IPS-NIHi11 (cell line): Measurements from ENCODE around the gene SENP5.
"Not testable (repeated sequence)": the region's sequence is repeated elsewhere in the genome, so short reads cannot be mapped to it uniquely, and the experiment has no call there.

Experiments used
- DNase-seq: peaks from one replicate; pipeline ENCODE4 v3.0.0; 2012; ENCODE audit warnings: mixed read lengths, low spot score

SENP5 gene

DNA sequence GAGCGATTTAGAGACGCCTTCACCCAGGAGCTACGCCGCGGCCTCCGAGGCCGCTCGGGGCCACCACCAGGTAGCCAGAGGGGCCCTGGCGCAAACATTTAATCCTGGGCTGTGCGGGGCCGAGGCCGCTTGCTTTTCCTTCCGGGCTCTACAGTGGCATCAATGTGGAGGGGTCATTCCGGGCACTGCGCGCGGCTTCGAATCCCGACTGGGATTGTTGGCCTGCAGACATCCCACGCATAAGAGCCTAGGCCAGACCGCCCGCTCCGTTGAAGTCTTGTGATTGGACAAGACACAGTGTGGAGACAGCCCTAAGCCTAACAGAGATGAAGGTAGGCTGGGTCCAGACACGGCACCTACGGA lies 75.2 kb downstream of the SENP5 start:
- peak; percentile 24 for DNase-seq

DNA sequence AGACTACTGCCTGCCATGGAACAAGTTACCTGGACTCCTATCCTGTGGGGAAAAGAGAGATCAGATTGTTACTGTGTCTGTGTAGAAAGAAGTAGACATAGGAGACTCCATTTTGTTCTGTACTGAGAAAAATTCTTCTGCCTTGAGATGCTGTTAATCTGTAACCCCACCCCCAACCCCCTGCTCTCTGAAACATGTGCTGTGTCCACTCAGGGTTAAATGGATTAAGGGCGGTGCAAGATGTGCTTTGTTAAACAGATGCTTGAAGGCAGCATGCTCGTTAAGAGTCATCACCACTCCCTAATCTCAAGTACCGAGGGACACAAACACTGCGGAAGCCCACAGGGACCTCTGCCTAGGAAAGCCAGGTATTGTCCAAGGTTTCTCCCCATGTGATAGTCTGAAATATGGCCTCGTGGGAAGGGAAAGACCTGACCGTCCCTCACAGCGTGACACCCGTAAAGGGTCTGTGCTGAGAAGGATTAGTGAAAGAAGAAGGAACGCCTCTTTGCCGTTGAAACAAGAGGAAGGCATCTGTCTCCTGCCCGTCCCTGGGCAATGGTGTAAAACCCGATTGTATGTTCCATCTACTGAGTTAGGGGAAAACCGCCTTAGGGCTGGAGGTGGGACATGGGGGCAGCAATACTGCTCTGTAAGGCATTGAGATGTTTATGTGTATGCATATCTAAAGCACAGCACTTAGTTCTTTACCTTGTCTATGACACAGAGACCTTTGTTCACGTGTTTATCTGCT lies 76.5 kb downstream of the SENP5 start:
- not testable (repeated sequence) for DNase-seq

DNA sequence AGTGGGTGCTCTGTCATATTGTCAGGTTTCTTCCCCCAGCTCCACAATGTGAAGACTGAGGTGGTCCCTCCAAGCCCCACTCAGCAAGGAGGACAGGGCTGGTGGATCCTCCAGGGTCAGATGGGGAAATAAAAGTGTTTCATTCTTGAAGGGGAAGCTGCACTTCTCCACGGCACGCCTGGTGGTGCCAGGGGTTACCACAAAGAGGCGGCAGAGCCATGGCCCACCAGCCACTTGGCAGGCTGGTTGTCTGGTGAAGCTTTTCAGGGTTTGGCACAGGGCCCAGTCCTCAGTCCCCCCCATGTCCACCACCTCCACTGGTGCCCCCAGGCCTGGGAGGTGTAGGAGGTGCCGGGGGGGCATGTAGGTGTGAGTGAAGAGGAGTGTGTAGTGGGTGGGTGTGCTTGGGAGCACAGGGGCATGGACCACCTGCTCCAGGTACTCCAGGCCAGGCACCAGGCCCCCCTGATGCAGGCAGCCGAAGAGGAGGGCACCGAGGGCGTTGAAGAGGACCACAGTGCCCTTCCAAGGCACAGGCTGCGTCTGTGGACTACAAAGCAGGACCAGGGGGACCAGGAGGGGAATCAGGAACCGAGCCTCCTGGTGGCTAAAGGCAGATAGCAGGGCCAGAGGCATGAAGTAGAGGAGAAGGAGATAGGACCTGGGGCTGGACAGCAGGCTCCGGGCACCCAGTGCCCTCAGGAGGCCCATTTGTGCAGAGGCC lies 79.6 kb downstream of the SENP5 start:
- DNase-seq, result peak; percentile 48

DNA sequence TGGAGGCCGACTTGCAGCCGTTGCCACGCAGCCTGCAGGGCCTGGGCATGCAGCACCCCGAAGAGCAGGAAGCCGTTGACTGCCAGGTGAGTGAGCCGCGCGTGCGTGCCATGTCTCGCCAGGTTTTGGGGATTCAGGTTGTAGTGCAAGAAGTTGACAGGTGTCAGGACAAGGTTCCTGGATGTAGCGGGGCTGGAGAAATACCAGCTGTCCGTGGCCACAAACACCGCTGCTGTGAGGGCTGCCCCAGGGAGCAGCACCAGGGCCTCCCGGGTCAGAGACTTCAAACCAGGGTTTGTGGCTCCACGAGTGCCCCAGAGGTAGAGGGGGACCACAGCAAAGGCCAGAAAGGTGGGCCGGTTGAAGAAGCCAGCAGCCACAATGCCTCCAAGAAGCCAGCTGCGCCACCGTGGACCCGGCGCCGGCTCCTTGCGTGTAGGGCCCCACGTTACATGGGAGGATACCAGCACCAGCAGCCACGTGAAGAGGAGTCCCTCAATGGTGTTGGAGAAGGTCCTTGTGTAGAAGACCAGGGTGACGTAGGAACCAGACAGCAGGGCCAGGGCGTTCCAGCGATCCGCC lies 80.2 kb downstream of the SENP5 start:
- no peak for DNase-seq

DNA sequence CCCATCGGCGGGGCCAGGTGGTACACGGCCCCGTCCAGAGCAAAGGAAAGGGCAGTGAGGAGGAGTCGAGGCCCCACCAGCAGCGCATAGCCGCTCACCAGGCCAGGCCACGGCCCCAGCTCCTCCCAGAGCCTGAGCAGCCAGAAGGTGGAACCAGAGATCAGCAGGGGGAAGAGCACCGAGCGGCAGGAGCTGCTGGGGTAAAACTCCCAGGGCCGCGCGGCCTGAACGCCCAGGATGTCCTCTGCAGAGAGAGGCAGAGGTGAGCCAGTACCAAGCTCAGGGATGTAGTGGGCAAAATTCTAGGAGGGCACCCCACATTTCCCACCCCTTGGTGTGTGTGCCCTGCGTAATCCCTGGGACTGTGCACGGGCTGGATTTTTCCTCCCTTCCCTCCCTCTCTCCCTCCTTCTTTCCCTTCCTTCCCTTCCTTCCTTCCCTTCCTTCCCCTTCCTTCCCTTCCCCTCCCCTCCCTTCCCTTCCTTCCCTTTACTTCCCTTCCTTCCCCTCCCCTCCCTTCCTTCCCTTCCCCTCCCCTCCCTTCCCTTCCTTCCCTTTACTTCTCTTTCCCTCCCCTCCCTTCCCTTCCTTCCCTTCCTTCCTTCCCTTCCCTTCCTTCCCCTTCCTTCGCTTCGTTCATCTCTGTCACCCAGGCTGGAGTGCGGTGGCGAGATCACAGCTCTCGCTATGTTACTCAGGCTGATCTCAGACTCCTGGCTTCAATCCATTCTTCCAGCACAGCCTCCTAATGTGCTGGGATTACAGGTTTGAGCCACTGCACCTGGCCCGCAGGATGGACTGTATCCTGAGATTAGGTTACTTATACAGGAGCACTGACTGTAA lies 80.9 kb downstream of the SENP5 start:
- DNase-seq, result peak; percentile 62

DNA sequence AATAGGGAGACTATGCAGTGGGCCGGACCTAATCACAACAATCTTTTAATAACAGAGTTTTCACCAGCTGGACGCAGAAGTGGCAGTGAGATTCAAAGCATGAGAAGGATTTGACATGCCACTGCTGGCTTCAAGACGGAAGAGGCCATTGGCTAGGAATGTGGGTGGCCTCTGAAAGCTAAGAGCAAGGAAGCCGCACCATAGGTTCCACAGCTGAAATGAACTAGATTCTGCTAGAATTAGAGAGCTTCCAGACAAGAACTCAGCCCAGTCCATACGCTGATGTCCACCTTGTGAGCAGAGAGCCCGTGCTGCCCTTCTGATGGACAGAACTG lies 81.5 kb downstream of the SENP5 start:
- DNase-seq, result no peak

DNA sequence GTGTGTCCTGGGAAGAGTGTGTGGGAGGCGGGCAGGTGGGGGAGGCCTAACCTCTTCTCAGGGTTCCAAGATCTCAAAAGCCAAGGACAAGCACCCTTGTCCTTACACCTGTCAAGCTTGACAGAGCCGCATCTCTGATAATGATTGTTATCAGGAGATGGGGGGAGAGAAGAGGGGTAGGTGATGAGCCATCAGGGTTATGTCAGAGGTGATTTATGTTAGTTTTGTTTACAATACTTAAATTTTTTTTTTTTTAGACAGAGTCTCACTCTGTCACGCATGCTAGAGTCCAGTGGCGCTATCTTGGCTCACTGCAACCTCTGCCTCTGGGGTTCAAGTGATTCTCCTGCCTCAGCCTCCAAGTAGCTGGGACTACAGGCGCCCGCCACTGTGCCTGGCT lies 82.0 kb downstream of the SENP5 start:
- DNase-seq, result no peak

DNA sequence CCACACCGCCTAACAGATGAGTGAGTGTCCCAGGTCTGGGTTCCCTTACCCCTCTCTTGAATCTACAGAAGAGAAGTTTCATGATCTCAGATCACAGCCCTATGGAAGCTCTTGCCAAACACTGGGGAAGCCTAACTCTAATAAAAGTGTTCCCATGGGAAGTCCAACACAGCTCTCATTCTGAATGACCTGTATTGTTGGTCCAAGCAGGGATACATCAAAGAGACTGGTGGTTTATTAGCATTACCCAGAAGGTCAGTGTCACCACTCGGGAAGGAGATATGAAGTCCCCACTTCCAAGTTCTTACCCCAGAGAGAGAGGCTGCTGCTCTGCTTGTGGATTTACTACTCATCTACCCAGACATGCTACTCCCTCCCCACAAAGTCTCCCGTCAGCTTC lies 83.7 kb downstream of the SENP5 start:
- no peak for DNase-seq

DNA sequence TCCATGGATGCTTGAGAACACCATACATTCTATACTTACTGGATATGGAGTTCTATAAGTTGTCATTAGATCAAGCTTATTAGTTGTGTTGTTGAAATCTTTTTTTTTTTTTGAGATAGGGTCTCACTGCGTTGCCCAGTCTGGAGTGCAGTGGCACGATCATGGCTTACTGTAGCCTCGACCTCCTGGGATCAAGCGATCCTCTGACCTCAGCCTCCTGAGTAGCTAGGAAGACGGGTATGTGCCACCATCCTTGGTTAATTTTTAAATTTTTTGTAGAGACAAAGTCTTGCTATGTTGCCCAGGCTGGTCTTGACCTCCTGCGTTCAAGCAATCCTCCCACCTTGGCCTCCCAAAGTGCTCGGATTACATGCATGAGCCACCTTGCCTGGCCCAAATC lies 87.1 kb downstream of the SENP5 start:
- DNase-seq, result no peak

DNA sequence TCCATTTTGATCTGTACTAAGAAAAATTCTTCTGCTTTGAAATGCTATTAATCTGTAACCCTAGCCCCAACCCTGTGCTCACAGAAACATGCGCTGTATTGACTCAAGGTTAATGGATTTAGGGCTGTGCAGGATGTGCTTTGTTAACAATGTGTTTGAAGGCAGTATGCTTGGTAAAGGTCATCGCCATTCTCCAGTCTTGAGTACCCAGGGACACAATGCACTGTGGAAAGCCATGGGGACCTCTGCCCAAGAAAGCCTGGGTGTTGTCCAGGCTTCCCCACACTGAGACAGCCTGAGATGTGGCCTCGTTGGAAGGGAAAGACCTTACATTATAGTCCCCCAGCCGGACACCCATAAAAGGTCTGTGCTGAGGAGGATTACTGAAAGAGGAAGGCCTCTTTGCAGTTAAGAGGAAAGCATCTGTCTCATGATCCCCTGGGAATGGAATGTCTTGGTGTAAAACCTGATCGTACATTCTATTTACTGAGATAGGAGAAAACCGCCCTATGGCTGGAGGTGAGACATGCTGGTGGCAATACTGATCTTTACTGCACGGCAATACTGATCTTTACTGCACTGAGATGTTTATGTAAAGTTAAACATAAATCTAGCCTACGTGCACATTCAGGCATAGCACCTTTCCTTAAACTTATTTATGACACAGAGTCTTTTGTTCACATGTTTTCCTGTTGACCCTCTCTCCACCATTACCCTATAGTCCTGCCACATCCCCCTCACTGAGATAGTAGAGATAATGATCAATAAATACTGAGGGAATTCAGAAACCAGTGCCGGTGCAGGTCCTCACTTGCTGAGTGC lies 94.6 kb downstream of the SENP5 start:
- no peak for DNase-seq

DNA sequence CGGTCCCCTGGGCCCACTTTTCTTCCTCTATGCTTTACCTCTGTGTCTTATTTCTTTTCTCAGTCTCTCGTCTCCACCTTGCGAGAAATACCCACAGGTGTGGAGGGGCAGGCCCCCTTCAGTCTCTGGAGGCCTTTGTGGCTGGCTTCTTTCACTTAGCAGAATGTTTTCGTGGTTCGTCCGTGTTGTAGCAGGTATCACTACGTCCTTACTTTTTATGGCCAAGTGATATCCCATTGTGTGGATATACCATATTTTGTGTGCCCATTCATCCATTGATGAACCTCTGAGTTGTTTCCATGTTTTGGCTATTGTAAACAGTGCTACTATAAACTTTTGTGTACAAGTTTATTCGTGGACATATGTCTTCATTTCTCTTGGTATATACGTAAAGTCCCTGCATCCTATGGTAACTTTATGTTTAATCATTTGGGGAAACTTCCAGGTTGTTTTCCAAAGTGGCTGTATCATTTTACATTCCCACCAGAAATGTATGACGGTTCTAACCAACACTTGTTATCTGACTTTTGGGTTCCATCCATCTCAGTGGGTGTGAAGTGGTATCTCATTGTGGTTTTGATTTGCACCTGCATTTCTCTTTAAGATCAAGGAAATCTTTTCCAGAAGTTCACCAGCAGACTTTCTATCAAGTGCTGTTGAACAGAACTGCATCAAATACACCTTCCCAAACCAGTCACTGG lies 95.4 kb downstream of the SENP5 start:
- no peak for DNase-seq

DNA sequence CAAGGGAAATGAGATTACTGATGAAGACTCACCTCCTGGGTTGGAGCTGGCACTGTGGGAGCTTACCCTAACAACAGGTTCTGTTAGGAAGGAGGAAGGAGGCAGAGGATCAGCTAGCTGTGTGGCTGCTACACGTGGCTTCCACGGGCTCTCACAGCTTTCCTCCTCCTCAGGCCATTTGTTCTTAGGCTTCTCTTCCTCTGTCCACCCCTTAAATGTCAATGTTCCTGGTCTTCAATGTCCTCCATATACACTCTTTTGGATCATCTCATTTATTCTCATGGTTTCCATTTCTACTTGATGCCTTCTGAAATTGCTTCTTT lies 95.9 kb downstream of the SENP5 start:
- no peak for DNase-seq

DNA sequence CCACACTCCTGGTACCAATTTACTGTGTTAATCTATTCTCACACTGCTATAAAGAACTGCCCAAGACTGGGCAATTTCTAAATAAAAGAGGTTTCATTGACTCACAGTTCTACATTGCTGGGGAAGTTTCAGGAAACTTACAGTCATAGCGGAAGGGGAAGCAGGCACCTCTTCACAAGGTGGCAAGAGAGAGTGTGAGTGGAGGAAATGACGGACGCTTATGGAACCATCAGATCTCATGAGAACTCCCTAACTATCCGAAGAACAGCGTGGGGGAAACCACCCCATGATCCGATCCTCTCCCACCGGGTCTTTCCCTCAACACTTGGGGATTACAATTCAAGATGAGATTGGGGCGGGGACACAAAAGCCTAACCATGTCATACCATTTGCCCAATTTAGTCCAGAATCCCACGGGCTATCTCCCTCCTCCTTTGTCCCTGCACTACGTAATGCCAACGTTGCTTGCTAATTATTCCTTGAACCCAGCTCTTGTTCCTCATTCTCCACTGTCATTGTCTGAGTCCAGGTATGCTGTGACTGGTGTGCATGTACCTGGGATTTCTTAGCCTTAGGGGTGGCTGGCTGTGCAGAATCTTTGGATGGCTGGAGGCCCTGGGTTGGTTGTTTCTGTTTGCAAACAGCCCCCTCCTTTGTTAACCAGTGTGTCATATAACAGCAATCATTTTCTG lies 97.5 kb downstream of the SENP5 start:
- no peak for DNase-seq

DNA sequence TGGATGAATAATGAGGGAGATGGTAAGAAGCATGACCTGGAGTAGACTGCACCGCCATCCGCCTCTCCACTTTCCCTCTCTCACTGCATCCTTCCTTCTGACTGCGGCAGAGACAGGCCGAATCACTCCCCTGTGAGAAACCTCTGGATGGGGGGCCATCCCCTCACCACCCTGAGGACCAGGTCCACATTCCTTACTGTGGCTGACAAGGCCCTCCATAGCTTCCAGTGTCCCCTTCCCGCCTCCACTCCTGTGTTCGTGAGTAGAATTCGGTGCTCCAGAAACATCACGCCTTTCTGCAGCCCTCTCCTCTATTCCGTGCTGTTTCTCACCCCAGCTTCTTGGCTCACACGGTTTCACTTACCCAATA lies 98.1 kb downstream of the SENP5 start:
- no peak for DNase-seq

DNA sequence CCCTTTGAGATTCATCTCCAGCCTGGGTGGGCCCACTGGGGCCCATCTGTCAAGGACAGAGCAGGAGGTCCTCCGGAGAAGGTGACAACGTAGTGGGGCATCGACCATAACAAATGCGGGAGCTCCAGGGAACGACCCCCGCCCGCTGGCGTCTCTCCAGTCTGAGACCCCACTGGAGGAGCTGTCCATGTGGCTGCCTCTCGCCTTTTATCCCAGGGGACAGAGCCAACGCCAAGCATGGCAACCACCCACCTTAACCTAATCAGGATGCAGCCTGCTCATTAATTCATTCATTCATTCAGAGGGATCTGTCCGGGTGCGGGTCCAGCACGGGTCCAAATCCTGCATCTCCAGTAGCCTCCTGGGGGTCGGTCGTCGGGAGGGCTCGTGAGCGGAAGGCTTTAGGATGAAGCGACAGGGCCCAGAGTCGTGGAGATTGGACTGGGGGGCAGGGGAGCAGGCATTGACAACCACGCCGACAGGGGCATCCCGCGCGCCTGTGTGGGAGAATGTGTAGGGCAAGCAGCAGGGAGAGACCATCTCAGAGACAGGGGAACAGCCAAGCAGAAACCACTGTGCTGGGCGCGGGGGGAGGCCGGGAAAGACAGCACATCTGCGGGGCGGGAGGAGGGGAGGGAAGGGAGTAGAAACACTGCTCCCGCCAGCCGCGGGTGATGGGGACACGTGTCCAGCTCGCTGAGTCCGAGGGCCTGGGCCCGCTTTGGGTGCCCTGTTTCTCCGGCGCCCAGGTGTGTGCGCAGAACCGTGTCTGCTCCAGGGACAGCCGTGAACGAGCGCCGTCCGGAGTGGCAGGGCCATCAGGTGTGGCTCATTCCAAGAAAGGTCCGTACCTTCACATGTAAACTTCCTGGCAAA lies 99.0 kb downstream of the SENP5 start:
- peak; percentile 43 for DNase-seq

DNA sequence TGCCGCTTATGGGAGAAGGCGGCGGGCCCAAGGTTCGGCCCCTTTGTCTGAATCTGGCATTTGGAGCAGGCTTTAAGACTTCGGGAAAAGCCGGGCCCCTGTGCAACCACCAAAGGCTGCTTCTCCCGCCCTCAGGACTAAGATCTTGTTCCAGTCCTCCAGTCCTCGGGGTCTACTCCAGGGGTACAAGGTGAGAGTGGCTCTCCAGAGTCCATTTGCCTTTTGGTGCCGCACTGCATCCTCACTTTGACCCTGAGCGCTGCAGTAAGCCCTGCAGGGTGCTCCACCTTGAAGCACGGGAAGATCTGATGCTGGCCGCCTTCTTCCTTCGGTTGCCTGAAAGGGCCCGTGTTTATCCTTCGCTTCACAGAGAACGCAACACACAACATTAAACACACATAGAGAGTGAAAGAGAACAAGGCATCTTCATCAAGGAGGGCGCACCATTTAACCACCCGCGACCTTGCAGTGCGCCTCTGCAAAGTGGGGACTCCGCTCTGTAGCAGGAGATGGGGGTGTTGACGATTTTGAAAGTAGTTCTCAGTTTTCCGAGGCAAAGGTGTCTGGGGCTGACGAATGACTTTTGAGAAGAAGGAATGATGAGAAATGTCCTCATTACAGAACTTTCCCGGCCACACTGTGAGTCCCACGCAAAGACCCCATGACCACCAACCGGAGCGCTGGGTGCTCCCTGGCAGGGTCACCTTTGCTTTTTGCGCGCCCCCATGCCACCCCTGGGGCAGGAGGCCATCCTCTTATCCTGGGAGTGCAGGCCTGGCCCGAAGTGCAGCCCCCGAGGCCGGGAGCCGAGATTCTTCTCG lies 99.9 kb downstream of the SENP5 start:
- no peak for DNase-seq

DNA sequence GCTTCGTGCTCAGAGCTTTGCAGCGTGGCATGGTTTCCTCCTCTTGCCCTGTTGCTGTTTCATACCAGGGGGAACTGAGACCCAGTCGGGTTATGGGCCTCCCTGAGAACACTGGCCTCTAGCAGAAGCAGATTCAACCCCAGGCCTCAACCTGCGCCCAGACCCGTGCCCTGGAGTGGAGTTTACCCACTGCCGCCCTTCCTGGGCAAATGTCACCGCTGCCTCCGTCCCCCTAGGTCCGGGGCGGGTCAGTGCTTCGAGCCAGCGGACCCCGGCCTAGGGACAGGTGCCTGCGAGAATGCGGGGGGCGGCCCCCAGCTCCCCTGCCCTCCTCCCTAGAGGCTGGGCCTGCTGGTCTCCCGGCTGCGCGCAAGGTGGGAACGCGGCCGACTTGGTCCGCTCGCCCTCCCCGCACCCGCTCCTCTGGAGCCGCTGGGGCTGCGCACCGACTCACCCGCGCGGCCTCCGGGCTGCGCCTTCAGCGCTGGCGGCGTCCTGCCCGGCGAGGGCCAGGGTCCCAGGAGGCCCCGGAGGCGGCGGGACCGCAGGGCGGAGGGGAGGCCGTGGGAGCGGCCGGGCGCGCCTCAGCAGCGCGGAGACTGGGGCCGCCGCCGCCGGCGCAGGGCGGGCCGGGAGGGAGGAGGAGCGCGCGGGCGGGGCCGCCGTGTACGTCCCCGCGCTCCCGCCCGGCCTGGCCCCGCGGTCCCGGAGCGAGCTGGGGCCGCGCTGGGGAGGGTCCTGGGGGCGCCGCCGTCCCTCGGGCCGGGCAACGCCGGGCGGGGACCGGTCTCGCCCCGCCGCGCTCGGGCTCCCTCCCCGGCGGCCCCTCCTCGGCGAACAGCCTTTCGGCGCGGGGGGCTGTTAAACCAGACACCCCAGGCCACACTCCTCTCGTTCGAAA lies 100.8 kb downstream of the SENP5 start, which contains the start of gene PIGZ:
Gene PIGZ, minus strand, starts transcription at position 601 of the 901 bp plus-strand sequence. CDS start 16,802 bp downstream, outside the sequence.
- peak; percentile 76 for DNase-seq
